ENCODE results near the gene EIF2D.

EIF2D gene

GRCh38 chr1:206563367-206564207, 48.7 kb downstream of the EIF2D start:
- in situ Hi-C loops (cut with HindIII; ENCODE audit: low sequenced_read_pairs): no loop called here
- H3K4me3 ChIP-seq (ENCODE audit: low read depth, low read length): no peak overlapping the region
- TF ChIP-seq CTCF (IDR thresholded peaks at IDR 0.05; ENCODE audit: low read depth, low read length, missing control alignments): no peak
- DNase-seq (ENCODE audit: low read depth): no peak

GRCh38 chr1:206560007-206560716, 52.1 kb downstream of the EIF2D start:
- no peak for DNase-seq (ENCODE audit: low read depth)
- TF ChIP-seq CTCF (IDR thresholded peaks at IDR 0.05; ENCODE audit: low read depth, low read length, missing control alignments): no peak
- in situ Hi-C loops (cut with HindIII; ENCODE audit: low sequenced_read_pairs): no loop called here
- H3K4me3 ChIP-seq (ENCODE audit: low read depth, low read length): no peak overlapping the region

- TF ChIP-seq CTCF (IDR thresholded peaks at IDR 0.05; ENCODE audit: low read depth, low read length, missing control alignments): no peak
- in situ Hi-C loops (cut with HindIII; ENCODE audit: low sequenced_read_pairs): no loop called here
- no peak for DNase-seq (ENCODE audit: low read depth)
- H3K4me3 ChIP-seq (ENCODE audit: low read depth, low read length): no peak overlapping the region
Observed at GRCh38 chr1:206559672-206559995, 52.6 kb downstream of the EIF2D start.

- no peak overlapping the region for H3K4me3 ChIP-seq (ENCODE audit: low read depth, low read length)
- in situ Hi-C loops (cut with HindIII; ENCODE audit: low sequenced_read_pairs): no loop called here
- TF ChIP-seq CTCF (IDR thresholded peaks at IDR 0.05; ENCODE audit: low read depth, low read length, missing control alignments): no peak
- DNase-seq (ENCODE audit: low read depth): no peak
Observed at GRCh38 chr1:206558794-206559671, 53.2 kb downstream of the EIF2D start.

- in situ Hi-C loops (cut with HindIII; ENCODE audit: low sequenced_read_pairs): no loop called here
- DNase-seq (ENCODE audit: low read depth): no peak
- no peak for TF ChIP-seq CTCF (IDR thresholded peaks at IDR 0.05; ENCODE audit: low read depth, low read length, missing control alignments)
- H3K4me3 ChIP-seq (ENCODE audit: low read depth, low read length): peak overlapping the region; percentile 47
Observed at GRCh38 chr1:206557636-206558473, 54.4 kb downstream of the EIF2D start.

Data from astrocyte of the cerebellum (primary cell).